OCI-LY7 (cell line): ENCODE measurements around the gene FTO.

ENCODE experiments used
- EZH2phosphoT487 ChIP-seq: fragments of 200-600 bp; sonication (generic); IDR thresholded peaks from 2 replicates; pipeline ENCODE4 v1.6.1; 2018; ENCODE audit warnings: low read depth, borderline replicate concordance, mild to moderate bottlenecking, mixed run types, antibody characterized with exemption, low read length, moderate library complexity, mixed read lengths
- TF ChIP-seq, protein P1 (sequence below): fragments of 200-600 bp; sonication (generic); conservative IDR thresholded peaks from 2 replicates; pipeline ENCODE4 v1.5.1; 2014; ENCODE audit warnings: mild to moderate bottlenecking, antibody characterized with exemption, low read length, moderate library complexity, mixed read lengths

DNA sequence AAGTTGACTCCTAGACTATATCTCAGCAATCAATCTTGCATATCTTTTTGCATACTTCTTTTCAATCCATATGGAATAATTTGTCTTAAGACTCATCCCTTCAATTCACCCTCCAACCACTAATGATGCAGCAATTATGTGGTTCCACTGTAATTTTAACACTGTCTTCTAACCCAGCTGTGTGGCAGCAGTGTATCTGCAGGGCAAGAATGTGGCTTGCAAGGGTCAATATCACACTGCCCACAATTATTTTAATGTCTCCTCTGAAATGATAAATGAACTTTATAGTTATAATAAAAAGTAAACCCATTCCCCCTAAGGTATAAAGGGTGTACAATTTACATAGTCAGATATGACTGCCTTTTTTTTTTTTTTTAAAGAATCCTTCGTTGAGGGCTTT lies 48.6 kb downstream of the FTO start:
- TF ChIP-seq, protein P1, sequence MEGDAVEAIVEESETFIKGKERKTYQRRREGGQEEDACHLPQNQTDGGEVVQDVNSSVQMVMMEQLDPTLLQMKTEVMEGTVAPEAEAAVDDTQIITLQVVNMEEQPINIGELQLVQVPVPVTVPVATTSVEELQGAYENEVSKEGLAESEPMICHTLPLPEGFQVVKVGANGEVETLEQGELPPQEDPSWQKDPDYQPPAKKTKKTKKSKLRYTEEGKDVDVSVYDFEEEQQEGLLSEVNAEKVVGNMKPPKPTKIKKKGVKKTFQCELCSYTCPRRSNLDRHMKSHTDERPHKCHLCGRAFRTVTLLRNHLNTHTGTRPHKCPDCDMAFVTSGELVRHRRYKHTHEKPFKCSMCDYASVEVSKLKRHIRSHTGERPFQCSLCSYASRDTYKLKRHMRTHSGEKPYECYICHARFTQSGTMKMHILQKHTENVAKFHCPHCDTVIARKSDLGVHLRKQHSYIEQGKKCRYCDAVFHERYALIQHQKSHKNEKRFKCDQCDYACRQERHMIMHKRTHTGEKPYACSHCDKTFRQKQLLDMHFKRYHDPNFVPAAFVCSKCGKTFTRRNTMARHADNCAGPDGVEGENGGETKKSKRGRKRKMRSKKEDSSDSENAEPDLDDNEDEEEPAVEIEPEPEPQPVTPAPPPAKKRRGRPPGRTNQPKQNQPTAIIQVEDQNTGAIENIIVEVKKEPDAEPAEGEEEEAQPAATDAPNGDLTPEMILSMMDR = no peak
- TF ChIP-seq EZH2phosphoT487 = no peak
